GM23248 (cell line): Measurements from ENCODE around the gene MPPED1.

Source experiments
- EZH2 ChIP-seq: fragments of 200-600 bp; sonication (generic); IDR thresholded peaks from 2 replicates; pipeline ENCODE4 v1.6.1; 2018; ENCODE audit warnings: antibody characterized with exemption, mild to moderate bottlenecking; ENCODE audit not compliant: insufficient read depth, poor library complexity, severe bottlenecking
- EZH2phosphoT487 ChIP-seq: fragments of 200-600 bp; sonication (generic); IDR thresholded peaks from 2 replicates; pipeline ENCODE4 v1.6.1; 2018; ENCODE audit warnings: antibody characterized with exemption, moderate library complexity, mild to moderate bottlenecking, low read depth; ENCODE audit not compliant: insufficient read depth

DNA sequence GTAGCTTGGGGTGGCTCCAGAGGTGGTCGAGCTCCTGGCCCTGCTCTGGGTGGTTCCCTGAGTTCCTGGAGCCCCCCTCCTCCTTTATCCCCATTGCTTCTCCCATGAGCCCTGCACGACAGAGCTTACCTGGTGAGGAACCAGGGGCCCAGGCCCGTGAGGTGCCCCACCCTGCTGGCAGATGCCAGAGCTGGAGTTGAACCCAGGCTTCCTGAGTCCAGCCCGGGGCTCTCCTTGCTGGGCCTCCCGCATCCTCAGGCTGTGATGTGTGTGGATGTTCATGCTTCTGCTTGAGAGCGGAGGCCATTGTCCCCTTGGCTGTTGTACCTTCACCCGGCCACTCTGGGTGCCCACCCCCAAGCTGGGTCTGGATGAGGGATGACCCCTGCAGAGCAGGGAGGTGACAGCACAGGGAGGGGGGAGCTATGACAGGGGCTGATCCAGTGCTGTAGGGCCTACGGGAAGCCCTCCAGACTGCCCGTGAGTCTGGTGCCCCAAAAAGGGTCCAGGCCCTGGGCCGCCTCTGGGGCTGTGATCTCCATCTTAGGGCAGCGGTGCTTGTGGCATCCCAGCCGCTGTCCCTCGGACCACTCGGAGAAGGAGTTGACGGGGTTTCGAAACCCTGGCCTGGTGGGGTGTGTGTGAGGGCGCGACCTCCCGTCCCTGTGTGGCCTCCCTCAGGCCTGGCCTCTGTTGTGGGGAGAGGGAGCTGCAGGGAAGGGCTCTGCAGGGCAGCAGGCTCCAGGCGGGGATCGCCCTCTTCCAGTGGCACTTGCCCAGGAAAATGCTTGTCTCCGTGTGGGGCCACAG is 14.4 kb downstream of the MPPED1 start:
- TF ChIP-seq EZH2 (no peak), EZH2phosphoT487 (no peak)
